Measurements from ENCODE around the gene DLGAP3. TPM values are rescaled to one million over a fixed set of nuclear protein-coding genes. Genes with fewer than 3 reads are reported as not detected.

The DLGAP3 gene
- total RNA-seq, 1 experiment from 2014 or later: 0.27 TPM

GRCh38 chr1:34977858-34978257 lies 48.4 kb upstream of the DLGAP3 start:
- POLR2A ChIA-PET: no interaction called here
- CTCF ChIA-PET: no interaction called here
- Histone ChIP-seq H4K20me1 (ENCODE audit: insufficient read depth) (no peaks in the 10 kb centered on the region), H3K27ac (ENCODE audit: low read depth, low read length) (no peak overlapping the region), H2AFZ (ENCODE audit: low read depth, low read length, poor library complexity, severe bottlenecking) (no peak overlapping the region), H3K36me3 (ENCODE audit: control insufficient read depth in 1 of 2, insufficient read depth in 2 of 2, low read length in 2 of 2) (no peaks in the 10 kb centered on the region), H3K9ac (ENCODE audit: low read length) (no peak overlapping the region), H3K27me3 (ENCODE audit: insufficient read depth, low read length) (no peaks in the 10 kb centered on the region), H3K9me2 (ENCODE audit: insufficient read depth) (no peaks in the 10 kb centered on the region), H3K4me1 (ENCODE audit: control insufficient read depth in 1 of 2, insufficient read depth in 2 of 2, low read length in 2 of 2) (no peaks in the 10 kb centered on the region), H3K9me3 (ENCODE audit: control insufficient read depth in 1 of 2, insufficient read depth in 1 of 2, low read depth in 1 of 2, low read length in 2 of 2) (no peaks in the 10 kb centered on the region), H3K79me2 (ENCODE audit: insufficient read depth, low read length) (no peaks in the 10 kb centered on the region), H3K4me2 (ENCODE audit: low read length) (no peak overlapping the region), H3K4me3 (replicated peaks in 1 of 2; ENCODE audit: low read depth in 1 of 2, low read length in 2 of 2) (no peak overlapping the region)
- no peak for DNase-seq (ENCODE audit: low read depth, low spot score)
- no peak for ATAC-seq
- BruUV-seq (replicated peaks): no TSS peak
- intact Hi-C loops (cut with micrococcal nuclease): no loop called here
- TF ChIP-seq ZFX (IDR thresholded peaks at IDR 0.05) (no peak), MAX (IDR thresholded peaks at IDR 0.05) (no peak), POLR2AphosphoS5 (IDR thresholded peaks at IDR 0.05; ENCODE audit: low read depth, low read length) (no peak), ZNF274 (IDR thresholded peaks at IDR 0.05; ENCODE audit: low read depth, low read length) (no peak), TCF7L2 (IDR thresholded peaks at IDR 0.05; ENCODE audit: borderline replicate concordance, extremely low read depth, insufficient read depth, insufficient read length) (no peak), EZH2phosphoT487 (IDR thresholded peaks at IDR 0.05; ENCODE audit: borderline replicate concordance) (no peak), ZBTB33 (IDR thresholded peaks at IDR 0.05; ENCODE audit: extremely low read depth, insufficient replicate concordance, low read length) (no peak), EZH2 (IDR thresholded peaks at IDR 0.05) (no peak), SP1 (IDR thresholded peaks at IDR 0.05; ENCODE audit: low read depth) (no peak), CTCF (IDR thresholded peaks at IDR 0.05 in 2 of 3, conservative IDR thresholded peaks at IDR 0.05 in 1 of 3; ENCODE audit: borderline replicate concordance in 1 of 3, insufficient read depth in 1 of 3, low read depth in 2 of 3, low read length in 2 of 3) (no peak), POLR2A (IDR thresholded peaks at IDR 0.05; ENCODE audit: borderline replicate concordance, extremely low read depth, insufficient read depth, insufficient read length) (no peak), SIN3A (IDR thresholded peaks at IDR 0.05; ENCODE audit: low read depth) (no peak), SRF (IDR thresholded peaks at IDR 0.05; ENCODE audit: low read depth) (no peak), YY1 (IDR thresholded peaks at IDR 0.05; ENCODE audit: extremely low read depth, insufficient replicate concordance, low read depth, low read length) (no peak), CEBPB (IDR thresholded peaks at IDR 0.05; ENCODE audit: low read depth) (no peak), REST (IDR thresholded peaks at IDR 0.05; ENCODE audit: low read depth) (no peak), CBX3 (IDR thresholded peaks at IDR 0.05; ENCODE audit: low read depth) (no peak), ATF3 (IDR thresholded peaks at IDR 0.05) (no peak), RAD21 (IDR thresholded peaks at IDR 0.05; ENCODE audit: low read depth) (no peak)
- RAD21 ChIA-PET (ENCODE audit: low non-redundant PET in 1 of 2, low total read pairs in 2 of 2, uncharacterized antibody in 2 of 2, unreplicated experiment in 2 of 2): no interaction called here

Data from HCT116 (cell line).